ENCODE data around the gene SMYD4. TPM values are rescaled to one million over a fixed set of nuclear protein-coding genes. Genes with fewer than 3 reads are reported as not detected.

SMYD4 gene
- polyA plus RNA-seq, 1 donor from 2014 or later, result 6.8 TPM

DNA sequence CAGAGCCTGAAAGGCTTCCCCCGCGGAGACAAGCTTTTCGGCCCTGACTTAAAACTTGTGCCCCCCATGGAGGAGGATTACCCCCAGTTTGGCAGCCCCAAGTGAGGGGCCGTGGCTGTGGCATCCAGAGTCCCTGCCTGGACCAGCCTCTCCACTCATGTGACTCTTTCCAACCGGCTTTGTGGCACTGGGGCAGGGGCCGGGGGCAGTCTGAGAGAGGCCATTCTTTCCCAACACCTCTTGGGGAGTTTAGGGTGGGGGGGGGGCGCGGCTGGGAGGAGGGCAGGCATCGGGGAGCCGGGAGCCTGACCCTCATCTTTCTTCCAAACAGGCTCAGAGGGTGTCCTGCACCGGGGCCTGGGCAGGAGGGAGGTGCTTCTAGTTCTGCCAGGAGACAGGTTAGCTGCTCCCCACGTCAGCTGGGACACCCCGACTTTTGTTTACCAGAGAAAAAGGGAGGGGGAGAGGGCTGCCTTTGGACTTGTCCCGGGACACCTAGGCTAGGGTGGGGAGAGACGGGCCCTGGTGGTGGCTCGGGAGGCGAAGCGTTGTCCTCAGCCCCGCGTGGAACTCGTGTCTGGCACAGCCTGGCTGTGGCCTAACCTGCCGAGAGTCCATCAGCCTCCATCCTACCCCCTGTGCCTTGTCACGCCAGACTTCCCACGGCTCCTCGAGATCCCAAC lies 75.1 kb downstream of the SMYD4 start:
- Histone ChIP-seq H3K4me3 (ENCODE audit: low read length) (no peak overlapping the region), H3K4me2 (ENCODE audit: low read length) (no peak overlapping the region), H3K79me2 (replicated peaks; ENCODE audit: insufficient read depth, low read length) (no peaks in the 10 kb centered on the region), H3F3A (ENCODE audit: insufficient read depth, low read length, poor library complexity, severe bottlenecking) (no peaks in the 10 kb centered on the region), H3K27ac (ENCODE audit: low read length) (no peak overlapping the region), H2AFZ (ENCODE audit: low read depth, low read length) (no peak overlapping the region), H3K9me3 (ENCODE audit: low read length) (no peaks in the 10 kb centered on the region), H4K20me1 (ENCODE audit: insufficient read depth) (no peaks in the 10 kb centered on the region), H3K36me3 (ENCODE audit: insufficient read depth, low read length) (no peaks in the 10 kb centered on the region), H3K9ac (ENCODE audit: low read length) (no peak overlapping the region), H3K27me3 (ENCODE audit: insufficient read depth, low read depth, low read length) (no peaks in the 10 kb centered on the region), H3K9me2 (ENCODE audit: insufficient read depth, low read length) (no peaks in the 10 kb centered on the region)
- TF ChIP-seq REST (IDR thresholded peaks at IDR 0.05; ENCODE audit: borderline replicate concordance), result no peak
- TF ChIP-seq RAD21 (conservative IDR thresholded peaks at IDR 0.05), result no peak
- TF ChIP-seq SMC3 (conservative IDR thresholded peaks at IDR 0.05; ENCODE audit: poor library complexity), result no peak
- TF ChIP-seq POLR2AphosphoS5 (IDR thresholded peaks at IDR 0.05), result no peak
- TF ChIP-seq EP300 (conservative IDR thresholded peaks at IDR 0.05; ENCODE audit: poor library complexity, severe bottlenecking), result no peak
- TF ChIP-seq TAF1 (IDR thresholded peaks at IDR 0.05; ENCODE audit: low read depth), result no peak
- no peak for TF ChIP-seq MXI1 (conservative IDR thresholded peaks at IDR 0.05; ENCODE audit: poor library complexity, severe bottlenecking)
- TF ChIP-seq EZH2 (IDR thresholded peaks at IDR 0.05; ENCODE audit: borderline replicate concordance, insufficient read depth, low read length, poor library complexity, severe bottlenecking), result no peak
- TF ChIP-seq, protein P1, sequence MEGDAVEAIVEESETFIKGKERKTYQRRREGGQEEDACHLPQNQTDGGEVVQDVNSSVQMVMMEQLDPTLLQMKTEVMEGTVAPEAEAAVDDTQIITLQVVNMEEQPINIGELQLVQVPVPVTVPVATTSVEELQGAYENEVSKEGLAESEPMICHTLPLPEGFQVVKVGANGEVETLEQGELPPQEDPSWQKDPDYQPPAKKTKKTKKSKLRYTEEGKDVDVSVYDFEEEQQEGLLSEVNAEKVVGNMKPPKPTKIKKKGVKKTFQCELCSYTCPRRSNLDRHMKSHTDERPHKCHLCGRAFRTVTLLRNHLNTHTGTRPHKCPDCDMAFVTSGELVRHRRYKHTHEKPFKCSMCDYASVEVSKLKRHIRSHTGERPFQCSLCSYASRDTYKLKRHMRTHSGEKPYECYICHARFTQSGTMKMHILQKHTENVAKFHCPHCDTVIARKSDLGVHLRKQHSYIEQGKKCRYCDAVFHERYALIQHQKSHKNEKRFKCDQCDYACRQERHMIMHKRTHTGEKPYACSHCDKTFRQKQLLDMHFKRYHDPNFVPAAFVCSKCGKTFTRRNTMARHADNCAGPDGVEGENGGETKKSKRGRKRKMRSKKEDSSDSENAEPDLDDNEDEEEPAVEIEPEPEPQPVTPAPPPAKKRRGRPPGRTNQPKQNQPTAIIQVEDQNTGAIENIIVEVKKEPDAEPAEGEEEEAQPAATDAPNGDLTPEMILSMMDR (IDR thresholded peaks at IDR 0.05; ENCODE audit: poor library complexity, severe bottlenecking), result no peak

GRCh38 chr17:1753767-1754429 lies 75.8 kb downstream of the SMYD4 start:
- no peaks in the 10 kb centered on the region for H3K9me3 ChIP-seq (ENCODE audit: low read length)
- H2AFZ ChIP-seq (ENCODE audit: low read depth, low read length), result no peak overlapping the region
- no peaks in the 10 kb centered on the region for H3F3A ChIP-seq (ENCODE audit: insufficient read depth, low read length, poor library complexity, severe bottlenecking)
- H3K9me2 ChIP-seq (ENCODE audit: insufficient read depth, low read length), result no peaks in the 10 kb centered on the region
- H3K27ac ChIP-seq (ENCODE audit: low read length), result no peak overlapping the region
- H3K4me2 ChIP-seq (ENCODE audit: low read length), result no peak overlapping the region
- H3K27me3 ChIP-seq (ENCODE audit: insufficient read depth, low read depth, low read length), result no peaks in the 10 kb centered on the region
- H3K36me3 ChIP-seq (ENCODE audit: insufficient read depth, low read length), result no peaks in the 10 kb centered on the region
- no peak overlapping the region for H3K9ac ChIP-seq (ENCODE audit: low read length)
- no peak overlapping the region for H3K4me3 ChIP-seq (ENCODE audit: low read length)
- TF ChIP-seq EZH2 (IDR thresholded peaks at IDR 0.05; ENCODE audit: borderline replicate concordance, insufficient read depth, low read length, poor library complexity, severe bottlenecking), result no peak
- TF ChIP-seq EP300 (conservative IDR thresholded peaks at IDR 0.05; ENCODE audit: poor library complexity, severe bottlenecking), result no peak
- TF ChIP-seq SMC3 (conservative IDR thresholded peaks at IDR 0.05; ENCODE audit: poor library complexity), result no peak
- TF ChIP-seq, protein P1 (IDR thresholded peaks at IDR 0.05; ENCODE audit: poor library complexity, severe bottlenecking), result no peak
- no peak for TF ChIP-seq RAD21 (conservative IDR thresholded peaks at IDR 0.05)
- TF ChIP-seq POLR2AphosphoS5 (IDR thresholded peaks at IDR 0.05), result no peak
- no peak for TF ChIP-seq MXI1 (conservative IDR thresholded peaks at IDR 0.05; ENCODE audit: poor library complexity, severe bottlenecking)
- TF ChIP-seq TAF1 (IDR thresholded peaks at IDR 0.05; ENCODE audit: low read depth), result no peak
- TF ChIP-seq REST (IDR thresholded peaks at IDR 0.05; ENCODE audit: borderline replicate concordance), result no peak
- no peaks in the 10 kb centered on the region for H3K79me2 ChIP-seq (replicated peaks; ENCODE audit: insufficient read depth, low read length)
- no peaks in the 10 kb centered on the region for H4K20me1 ChIP-seq (ENCODE audit: insufficient read depth)

All from neural cell (in vitro differentiated cells).